ENCODE results near the gene NR1I2. TPM values are rescaled to one million over a fixed set of nuclear protein-coding genes. Genes with fewer than 3 reads are reported as not detected.

Gene NR1I2
- total and polyA plus RNA-seq, 9 of the 15 experiments (the other 6 are each of a cell fraction or from before 2014, with no cell fraction given): not detected

DNA sequence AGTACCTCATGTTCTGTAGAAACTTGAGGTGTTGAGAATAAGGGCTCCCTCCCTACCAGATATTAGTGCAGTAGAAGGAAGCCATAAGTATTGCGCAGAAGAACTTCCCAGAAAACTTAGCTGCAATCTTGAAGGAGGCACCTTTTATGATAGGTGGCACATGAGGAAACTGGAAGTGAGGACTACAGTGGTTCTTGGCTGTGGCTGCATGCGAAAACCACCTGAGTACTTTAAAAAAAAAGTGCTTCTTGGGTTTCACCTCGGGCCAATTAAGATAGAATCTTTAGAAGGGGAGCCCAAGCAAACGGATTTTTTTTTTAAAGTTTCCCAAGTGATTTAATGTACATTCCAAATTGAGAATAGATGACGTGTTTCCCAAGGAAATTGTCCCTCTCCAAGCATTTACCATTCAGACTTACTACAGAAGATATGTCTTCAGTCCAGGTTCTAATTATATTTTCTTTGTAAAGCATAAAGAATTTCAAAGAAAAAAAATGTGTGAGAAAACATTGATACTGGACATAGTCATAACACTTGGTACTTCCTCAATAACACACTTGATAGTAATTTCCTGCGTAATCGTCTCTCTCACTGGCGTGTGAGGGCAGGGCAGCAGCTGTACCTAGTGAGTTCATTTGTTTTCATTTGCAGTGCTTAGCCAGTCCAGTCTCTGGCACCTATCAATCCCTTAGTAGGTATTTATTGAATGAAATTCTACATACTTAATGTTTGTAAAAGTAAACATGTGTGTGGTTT lies 12.3 kb upstream of the NR1I2 start:
- no peaks in the 10 kb centered on the region for H3K9me1 ChIP-seq (ENCODE audit: control insufficient read depth, insufficient read depth, low read length)
- no peaks in the 10 kb centered on the region for H3K36me3 ChIP-seq (ENCODE audit: control insufficient read depth, insufficient read depth, low read length)
- peaks cover 0 to 7% of the 10 kb centered on the region in 2 experiments; a peak in 2 of 5 replicates for H3K4me1 ChIP-seq (replicated peaks in 1 of 2; ENCODE audit: control insufficient read depth in 2 of 2, insufficient read depth in 2 of 2, low read length in 2 of 2)
- no peak overlapping the region; the same call in 1 of the 2 replicates for H2AFZ ChIP-seq (ENCODE audit: low read depth, low read length)
- H3K79me2 ChIP-seq (ENCODE audit: control insufficient read depth, insufficient read depth, low read length): no peaks in the 10 kb centered on the region
- no TSS peak for BruUV-seq (replicated peaks)
- no peak for DNase-seq (ENCODE audit: extremely low read depth in 1 of 4, low spot score in 3 of 4)
- H3K27ac ChIP-seq (ENCODE audit: extremely low read depth, low read depth, low read length): no peak overlapping the region
- no peak overlapping the region for H3K4me2 ChIP-seq (ENCODE audit: insufficient read depth, low read length)
- H4K20me1 ChIP-seq (replicated peaks; ENCODE audit: control insufficient read depth, insufficient read depth, low read length): no peaks in the 10 kb centered on the region
- FAIRE-seq: no peak
- in situ Hi-C loops (cut with MboI): no loop called here
- TF ChIP-seq, protein P1, sequence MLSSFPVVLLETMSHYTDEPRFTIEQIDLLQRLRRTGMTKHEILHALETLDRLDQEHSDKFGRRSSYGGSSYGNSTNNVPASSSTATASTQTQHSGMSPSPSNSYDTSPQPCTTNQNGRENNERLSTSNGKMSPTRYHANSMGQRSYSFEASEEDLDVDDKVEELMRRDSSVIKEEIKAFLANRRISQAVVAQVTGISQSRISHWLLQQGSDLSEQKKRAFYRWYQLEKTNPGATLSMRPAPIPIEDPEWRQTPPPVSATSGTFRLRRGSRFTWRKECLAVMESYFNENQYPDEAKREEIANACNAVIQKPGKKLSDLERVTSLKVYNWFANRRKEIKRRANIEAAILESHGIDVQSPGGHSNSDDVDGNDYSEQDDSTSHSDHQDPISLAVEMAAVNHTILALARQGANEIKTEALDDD (IDR thresholded peaks at IDR 0.05): no peak
- TF ChIP-seq, protein P2, sequence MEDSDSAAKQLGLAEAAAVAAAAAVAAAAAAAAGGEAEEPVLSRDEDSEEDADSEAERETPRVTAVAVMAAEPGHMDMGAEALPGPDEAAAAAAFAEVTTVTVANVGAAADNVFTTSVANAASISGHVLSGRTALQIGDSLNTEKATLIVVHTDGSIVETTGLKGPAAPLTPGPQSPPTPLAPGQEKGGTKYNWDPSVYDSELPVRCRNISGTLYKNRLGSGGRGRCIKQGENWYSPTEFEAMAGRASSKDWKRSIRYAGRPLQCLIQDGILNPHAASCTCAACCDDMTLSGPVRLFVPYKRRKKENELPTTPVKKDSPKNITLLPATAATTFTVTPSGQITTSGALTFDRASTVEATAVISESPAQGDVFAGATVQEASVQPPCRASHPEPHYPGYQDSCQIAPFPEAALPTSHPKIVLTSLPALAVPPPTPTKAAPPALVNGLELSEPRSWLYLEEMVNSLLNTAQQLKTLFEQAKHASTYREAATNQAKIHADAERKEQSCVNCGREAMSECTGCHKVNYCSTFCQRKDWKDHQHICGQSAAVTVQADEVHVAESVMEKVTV (CRISPR knock-in tag; IDR thresholded peaks at IDR 0.05): no peak
- no peak for TF ChIP-seq NUFIP1 (IDR thresholded peaks at IDR 0.05; ENCODE audit: partially characterized antibody)
- no peak for TF ChIP-seq BMI1 (IDR thresholded peaks at IDR 0.05; ENCODE audit: low read length)
- TF ChIP-seq IRF2 (CRISPR knock-in tag; IDR thresholded peaks at IDR 0.05): no peak
- TF ChIP-seq NFRKB (IDR thresholded peaks at IDR 0.05; ENCODE audit: low read depth): no peak
- TF ChIP-seq U2AF2 (optimal IDR thresholded peaks at IDR 0.05; ENCODE audit: low read depth, low read length): no peak
- TF ChIP-seq CREBBP (IDR thresholded peaks at IDR 0.05; ENCODE audit: low read depth, low read length): no peak
- TF ChIP-seq TAF7 (tag; IDR thresholded peaks at IDR 0.05): no peak
- no peak for TF ChIP-seq ZNF212 (CRISPR knock-in tag; IDR thresholded peaks at IDR 0.05)
- TF ChIP-seq, protein P3, sequence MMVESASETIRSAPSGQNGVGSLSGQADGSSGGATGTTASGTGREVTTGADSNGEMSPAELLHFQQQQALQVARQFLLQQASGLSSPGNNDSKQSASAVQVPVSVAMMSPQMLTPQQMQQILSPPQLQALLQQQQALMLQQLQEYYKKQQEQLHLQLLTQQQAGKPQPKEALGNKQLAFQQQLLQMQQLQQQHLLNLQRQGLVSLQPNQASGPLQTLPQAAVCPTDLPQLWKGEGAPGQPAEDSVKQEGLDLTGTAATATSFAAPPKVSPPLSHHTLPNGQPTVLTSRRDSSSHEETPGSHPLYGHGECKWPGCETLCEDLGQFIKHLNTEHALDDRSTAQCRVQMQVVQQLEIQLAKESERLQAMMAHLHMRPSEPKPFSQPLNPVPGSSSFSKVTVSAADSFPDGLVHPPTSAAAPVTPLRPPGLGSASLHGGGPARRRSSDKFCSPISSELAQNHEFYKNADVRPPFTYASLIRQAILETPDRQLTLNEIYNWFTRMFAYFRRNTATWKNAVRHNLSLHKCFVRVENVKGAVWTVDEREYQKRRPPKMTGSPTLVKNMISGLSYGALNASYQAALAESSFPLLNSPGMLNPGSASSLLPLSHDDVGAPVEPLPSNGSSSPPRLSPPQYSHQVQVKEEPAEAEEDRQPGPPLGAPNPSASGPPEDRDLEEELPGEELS (CRISPR knock-in tag; IDR thresholded peaks at IDR 0.05; ENCODE audit: borderline replicate concordance): no peak
- no peak for TF ChIP-seq GATAD2A (IDR thresholded peaks at IDR 0.05)
- no peak for TF ChIP-seq NR2C1 (IDR thresholded peaks at IDR 0.05)
- no peak for TF ChIP-seq NR2C1 (tag; IDR thresholded peaks at IDR 0.05)
- no peak for TF ChIP-seq STAT5B (CRISPR knock-in tag; IDR thresholded peaks at IDR 0.05)
- H3K4me3 ChIP-seq: no peak overlapping the region
- no peak overlapping the region for H3K9ac ChIP-seq (ENCODE audit: insufficient read depth in 1 of 2, low read depth in 2 of 2, low read length in 2 of 2)
- ChIA-PET POLR2A (no interaction called here), CTCF (ENCODE audit: low intra/inter-chr PET ratio) (no interaction called here)
- 18% methylated on average over 6 of the region's 8 CpGs for WGBS (ENCODE audit: insufficient coverage, low coverage, missing lambda C conversion rate)
- H3K9me3 ChIP-seq (replicated peaks; ENCODE audit: control insufficient read depth, insufficient read depth, low read depth, low read length): no peaks in the 10 kb centered on the region
- no peak for ATAC-seq
- no peaks in the 10 kb centered on the region for H3K27me3 ChIP-seq (ENCODE audit: control insufficient read depth in 2 of 2, insufficient read depth in 2 of 2, low read length in 2 of 2)
- intact Hi-C loops (cut with micrococcal nuclease): no loop called here

Measured in K562 (cell line).